GM21381 (cell line): ENCODE results near the gene CHCHD10.
"Not testable (repeated sequence)": the region's sequence is repeated elsewhere in the genome, so short reads cannot be mapped to it uniquely, and the experiment has no call there.

Experiments used
- ATAC-seq: cut with Tn5 transposase; IDR thresholded peaks from one replicate; pipeline ENCODE4 v1.9.1; 2021; ENCODE audit warnings: mild to moderate bottlenecking, moderate library complexity; ENCODE audit not compliant: unreplicated experiment

CHCHD10 gene

GRCh38 chr22:23751441-23751996 is 16.3 kb downstream of the CHCHD10 start:
- no peak for ATAC-seq

GRCh38 chr22:23750714-23751440 is 16.9 kb downstream of the CHCHD10 start, which contains the start of gene ZNF70:
ZNF70 (minus strand) TSS chr22:23751112; CDS start chr22:23745140, 5,972 bp downstream.
- ATAC-seq: peak; percentile 77

GRCh38 chr22:23750367-23750713 is 17.4 kb downstream of the CHCHD10 start:
- no peak for ATAC-seq

- ATAC-seq: no peak
Observed at GRCh38 chr22:23749841-23750301, 17.9 kb downstream of the CHCHD10 start.

GRCh38 chr22:23745791-23746190 is 22.0 kb downstream of the CHCHD10 start:
- ATAC-seq: no peak

- no peak for ATAC-seq
Observed at GRCh38 chr22:23744485-23744884, 23.3 kb downstream of the CHCHD10 start.

- no peak for ATAC-seq
Observed at GRCh38 chr22:23744001-23744400, 23.8 kb downstream of the CHCHD10 start.

- ATAC-seq: no peak
Observed at GRCh38 chr22:23743303-23743705, 24.5 kb downstream of the CHCHD10 start.

GRCh38 chr22:23742505-23743264 is 25.1 kb downstream of the CHCHD10 start:
- ATAC-seq: no peak

GRCh38 chr22:23737696-23738095 is 30.1 kb downstream of the CHCHD10 start:
- ATAC-seq: no peak

- not testable (repeated sequence) for ATAC-seq
Observed at GRCh38 chr22:23728108-23728507, 39.7 kb downstream of the CHCHD10 start.

GRCh38 chr22:23722724-23723123 is 45.0 kb downstream of the CHCHD10 start:
- no peak for ATAC-seq

- no peak for ATAC-seq
Observed at GRCh38 chr22:23722160-23722559, 45.6 kb downstream of the CHCHD10 start.

GRCh38 chr22:23720855-23721254 is 46.9 kb downstream of the CHCHD10 start:
- no peak for ATAC-seq

- ATAC-seq: no peak
Observed at GRCh38 chr22:23718371-23719165, 49.2 kb downstream of the CHCHD10 start.

GRCh38 chr22:23716811-23717801 is 50.7 kb downstream of the CHCHD10 start:
- ATAC-seq: peak; percentile 87
